HL-60 (cell line): Measurements from ENCODE around the gene SLC9A3.

ENCODE experiments used
- DNase-seq, 2 experiments: peaks; one replicate each; pipeline ENCODE4 v3.0.0-alpha.2; 2010 to 2020; ENCODE audit warnings: low read depth in 1 of 2, low spot score in 1 of 2
- H3K27ac ChIP-seq: fragments of 250-450 bp; sonication (Bioruptor Pico); replicated peaks from 2 replicates; pipeline ENCODE4 v1.5.1; 2020; ENCODE audit warnings: mild to moderate bottlenecking, moderate library complexity
- H3K27me3 ChIP-seq: fragments of 250-450 bp; sonication (Bioruptor Pico); 2 replicates; pipeline ENCODE4 v1.5.1; 2021; ENCODE audit warnings: mild to moderate bottlenecking, moderate library complexity; ENCODE audit not compliant: insufficient read depth, poor library complexity, severe bottlenecking
- H3K4me3 ChIP-seq: replicated peaks from 2 replicates; pipeline ENCODE4 v1.5.1; 2011; ENCODE audit warnings: mild to moderate bottlenecking, control low read depth, low read length; ENCODE audit not compliant: insufficient read depth
- CTCF ChIP-seq: IDR thresholded peaks from one replicate; pipeline ENCODE4 v1.5.1; 2011; ENCODE audit warnings: low read length, control low read depth, inconsistent platforms; ENCODE audit not compliant: insufficient read depth
- GABPA ChIP-seq: IDR thresholded peaks from 2 replicates; pipeline ENCODE4 v1.6.1; 2012; ENCODE audit warnings: low read depth
- POLR2AphosphoS5 ChIP-seq: IDR thresholded peaks from 2 replicates; pipeline ENCODE4 v1.6.1; 2012; ENCODE audit warnings: low read depth
- SPI1 ChIP-seq: IDR thresholded peaks from 2 replicates; pipeline ENCODE4 v1.6.1; 2012; ENCODE audit warnings: low read depth, mild to moderate bottlenecking, borderline replicate concordance
- TF ChIP-seq, protein P1 (sequence below): IDR thresholded peaks from 2 replicates; pipeline ENCODE4 v1.6.1; 2012; ENCODE audit warnings: low read depth; ENCODE audit not compliant: insufficient replicate concordance

The SLC9A3 gene

GRCh38 chr5:448766-449090, 75.5 kb downstream of the SLC9A3 start:
- Histone ChIP-seq H3K27me3 (no peaks in the 10 kb centered on the region), H3K27ac (peak overlapping the region; percentile 57), H3K4me3 (no peak overlapping the region)
- DNase-seq: no peak
- no peak for TF ChIP-seq SPI1
- TF ChIP-seq GABPA: no peak
- TF ChIP-seq, protein P1, sequence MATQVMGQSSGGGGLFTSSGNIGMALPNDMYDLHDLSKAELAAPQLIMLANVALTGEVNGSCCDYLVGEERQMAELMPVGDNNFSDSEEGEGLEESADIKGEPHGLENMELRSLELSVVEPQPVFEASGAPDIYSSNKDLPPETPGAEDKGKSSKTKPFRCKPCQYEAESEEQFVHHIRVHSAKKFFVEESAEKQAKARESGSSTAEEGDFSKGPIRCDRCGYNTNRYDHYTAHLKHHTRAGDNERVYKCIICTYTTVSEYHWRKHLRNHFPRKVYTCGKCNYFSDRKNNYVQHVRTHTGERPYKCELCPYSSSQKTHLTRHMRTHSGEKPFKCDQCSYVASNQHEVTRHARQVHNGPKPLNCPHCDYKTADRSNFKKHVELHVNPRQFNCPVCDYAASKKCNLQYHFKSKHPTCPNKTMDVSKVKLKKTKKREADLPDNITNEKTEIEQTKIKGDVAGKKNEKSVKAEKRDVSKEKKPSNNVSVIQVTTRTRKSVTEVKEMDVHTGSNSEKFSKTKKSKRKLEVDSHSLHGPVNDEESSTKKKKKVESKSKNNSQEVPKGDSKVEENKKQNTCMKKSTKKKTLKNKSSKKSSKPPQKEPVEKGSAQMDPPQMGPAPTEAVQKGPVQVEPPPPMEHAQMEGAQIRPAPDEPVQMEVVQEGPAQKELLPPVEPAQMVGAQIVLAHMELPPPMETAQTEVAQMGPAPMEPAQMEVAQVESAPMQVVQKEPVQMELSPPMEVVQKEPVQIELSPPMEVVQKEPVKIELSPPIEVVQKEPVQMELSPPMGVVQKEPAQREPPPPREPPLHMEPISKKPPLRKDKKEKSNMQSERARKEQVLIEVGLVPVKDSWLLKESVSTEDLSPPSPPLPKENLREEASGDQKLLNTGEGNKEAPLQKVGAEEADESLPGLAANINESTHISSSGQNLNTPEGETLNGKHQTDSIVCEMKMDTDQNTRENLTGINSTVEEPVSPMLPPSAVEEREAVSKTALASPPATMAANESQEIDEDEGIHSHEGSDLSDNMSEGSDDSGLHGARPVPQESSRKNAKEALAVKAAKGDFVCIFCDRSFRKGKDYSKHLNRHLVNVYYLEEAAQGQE: no peak
- TF ChIP-seq POLR2AphosphoS5: no peak
- TF ChIP-seq CTCF: no peak

- H3K27me3 ChIP-seq: no peaks in the 10 kb centered on the region
- H3K27ac ChIP-seq: peak overlapping the region; percentile 57
- TF ChIP-seq SPI1: peak; percentile 96
- TF ChIP-seq, protein P1: no peak
- TF ChIP-seq POLR2AphosphoS5: peak; percentile 46; the same call in 1 of the 2 replicates
- TF ChIP-seq CTCF: no peak
- TF ChIP-seq GABPA: no peak
- peak; percentile 82 to 97 for DNase-seq
- no peak overlapping the region for H3K4me3 ChIP-seq
Measured at GRCh38 chr5:448061-448765, 76.0 kb downstream of the SLC9A3 start.

- H3K27ac ChIP-seq: peak overlapping the region; percentile 33; the same call in 1 of the 2 replicates
- no peak for DNase-seq
- H3K27me3 ChIP-seq: no peaks in the 10 kb centered on the region
- H3K4me3 ChIP-seq: no peak overlapping the region
- TF ChIP-seq GABPA (no peak), CTCF (no peak), POLR2AphosphoS5 (no peak), SPI1 (no peak)
- TF ChIP-seq, protein P1: no peak
Measured at GRCh38 chr5:447501-447900, 76.7 kb downstream of the SLC9A3 start.
